OCI-LY3 (cell line): ENCODE measurements around the gene ALPG.
"Not testable (repeated sequence)": the region's sequence is repeated elsewhere in the genome, so short reads cannot be mapped to it uniquely, and the experiment has no call there.

Experiments
- H2AFZ ChIP-seq: fragments of 200-600, 300-600 bp; shearing (Covaris generic); 2 replicates; pipeline ENCODE4 v1.6.0; 2014; ENCODE audit warnings: antibody characterized with exemption, low read depth, low read length
- H3K27ac ChIP-seq: fragments of 200-600, 300-600 bp; sonication (generic); 2 replicates; pipeline ENCODE4 v1.5.1; 2014; ENCODE audit warnings: mild to moderate bottlenecking, low read length, moderate library complexity, mixed read lengths
- H3K27me3 ChIP-seq: fragments of 200-600, 300-600 bp; sonication (generic); 2 replicates; pipeline ENCODE4 v1.6.1; 2014; ENCODE audit warnings: low read depth, low read length, mixed read lengths
- H3K36me3 ChIP-seq: fragments of 200-600, 300-600 bp; sonication (generic); replicated peaks from 2 replicates; pipeline ENCODE3; 2014; ENCODE audit warnings: low read depth, low read length, mixed read lengths
- H3K4me1 ChIP-seq: fragments of 300-600, 200-600 bp; sonication (generic); 2 replicates; pipeline ENCODE4 v1.6.1; 2014; ENCODE audit warnings: low read length, mixed read lengths
- H3K4me2 ChIP-seq: fragments of 200-600, 300-600 bp; sonication (generic); 2 replicates; pipeline ENCODE4 v1.6.1; 2014; ENCODE audit warnings: low read length, mixed read lengths
- H3K4me3 ChIP-seq: fragments of 300-600, 200-600 bp; sonication (generic); 2 replicates; pipeline ENCODE4 v1.5.1; 2014; ENCODE audit warnings: antibody characterized with exemption, mild to moderate bottlenecking, low read length, moderate library complexity
- H3K79me2 ChIP-seq: fragments of 300-600, 200-600 bp; shearing (Covaris generic); 2 replicates; pipeline ENCODE4 v1.6.1; 2014; ENCODE audit warnings: mild to moderate bottlenecking, low read length, mixed read lengths
- H3K9ac ChIP-seq: fragments of 300-600, 200-600 bp; shearing (Covaris generic); 2 replicates; pipeline ENCODE4 v1.6.0; 2014; ENCODE audit warnings: mild to moderate bottlenecking, low read length, moderate library complexity
- H3K9me3 ChIP-seq: fragments of 200-600, 300-600 bp; shearing (Covaris generic); 2 replicates; pipeline ENCODE4 v1.6.1; 2014; ENCODE audit warnings: low read length, mixed read lengths; ENCODE audit not compliant: insufficient read depth
- H4K20me1 ChIP-seq: fragments of 200-600, 300-600 bp; sonication (generic); 2 replicates; pipeline ENCODE4 v1.6.1; 2016; ENCODE audit warnings: low read length, mixed read lengths; ENCODE audit not compliant: insufficient read depth
- EZH2phosphoT487 ChIP-seq: fragments of 200-600 bp; shearing (Covaris generic); IDR thresholded peaks from 2 replicates; pipeline ENCODE4 v1.6.1; 2018; ENCODE audit warnings: antibody characterized with exemption, mixed run types, low read depth
- TF ChIP-seq, protein P1 (sequence below): fragments of 200-600, 300-600 bp; sonication (generic); IDR thresholded peaks from 2 replicates; pipeline ENCODE4 v1.5.1; 2014; ENCODE audit warnings: antibody characterized with exemption, low read length, low read depth

Gene ALPG

DNA sequence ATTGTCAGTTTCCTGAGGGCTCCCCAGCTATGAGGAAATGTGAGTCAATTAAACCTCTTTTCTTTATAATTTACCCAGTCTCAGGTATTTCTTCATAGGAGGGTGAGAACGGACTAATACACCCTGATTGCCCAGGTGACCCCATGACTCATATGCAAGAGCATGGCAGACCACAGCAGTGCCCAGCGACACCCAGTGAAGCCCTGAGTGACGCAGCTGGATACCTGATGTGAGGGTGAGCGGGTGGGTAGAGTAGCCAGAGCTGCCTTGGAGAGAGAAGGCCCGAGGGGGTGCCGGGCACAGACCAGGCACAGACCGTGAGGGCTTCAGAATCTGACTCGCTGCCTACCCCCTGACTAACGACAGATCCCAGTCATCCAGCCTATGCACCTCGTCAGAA, 15.4 kb downstream of the ALPG start:
- TF ChIP-seq, protein P1, sequence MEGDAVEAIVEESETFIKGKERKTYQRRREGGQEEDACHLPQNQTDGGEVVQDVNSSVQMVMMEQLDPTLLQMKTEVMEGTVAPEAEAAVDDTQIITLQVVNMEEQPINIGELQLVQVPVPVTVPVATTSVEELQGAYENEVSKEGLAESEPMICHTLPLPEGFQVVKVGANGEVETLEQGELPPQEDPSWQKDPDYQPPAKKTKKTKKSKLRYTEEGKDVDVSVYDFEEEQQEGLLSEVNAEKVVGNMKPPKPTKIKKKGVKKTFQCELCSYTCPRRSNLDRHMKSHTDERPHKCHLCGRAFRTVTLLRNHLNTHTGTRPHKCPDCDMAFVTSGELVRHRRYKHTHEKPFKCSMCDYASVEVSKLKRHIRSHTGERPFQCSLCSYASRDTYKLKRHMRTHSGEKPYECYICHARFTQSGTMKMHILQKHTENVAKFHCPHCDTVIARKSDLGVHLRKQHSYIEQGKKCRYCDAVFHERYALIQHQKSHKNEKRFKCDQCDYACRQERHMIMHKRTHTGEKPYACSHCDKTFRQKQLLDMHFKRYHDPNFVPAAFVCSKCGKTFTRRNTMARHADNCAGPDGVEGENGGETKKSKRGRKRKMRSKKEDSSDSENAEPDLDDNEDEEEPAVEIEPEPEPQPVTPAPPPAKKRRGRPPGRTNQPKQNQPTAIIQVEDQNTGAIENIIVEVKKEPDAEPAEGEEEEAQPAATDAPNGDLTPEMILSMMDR, result no peak
- TF ChIP-seq EZH2phosphoT487, result no peak
- Histone ChIP-seq H3K27ac (no peak overlapping the region), H3K27me3 (no peaks in the 10 kb centered on the region), H3K4me2 (no peak overlapping the region), H3K4me3 (no peak overlapping the region), H3K36me3 (no peaks in the 10 kb centered on the region), H4K20me1 (no peaks in the 10 kb centered on the region), H3K79me2 (no peaks in the 10 kb centered on the region), H3K9ac (no peak overlapping the region), H3K4me1 (no peaks in the 10 kb centered on the region), H3K9me3 (no peaks in the 10 kb centered on the region), H2AFZ (no peak overlapping the region)

DNA sequence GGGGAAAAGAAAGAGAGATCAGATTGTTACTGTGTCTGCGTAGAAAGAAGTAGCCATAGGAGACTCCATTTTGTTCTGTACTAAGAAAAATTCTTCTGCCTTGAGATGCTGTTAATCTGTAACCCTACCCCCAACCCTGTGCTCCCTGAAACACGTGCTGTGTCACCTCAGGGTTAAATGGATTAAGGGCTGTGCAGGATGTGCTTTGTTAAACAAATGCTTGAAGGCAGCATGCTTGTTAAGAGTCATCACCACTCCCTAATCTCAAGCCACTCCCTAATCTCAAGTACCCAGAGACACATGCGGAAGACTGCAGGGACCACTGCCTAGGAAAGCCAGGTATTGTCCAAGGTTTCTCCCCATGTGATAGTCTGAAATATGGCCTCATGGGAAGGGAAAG, 16.4 kb downstream of the ALPG start:
- not testable (repeated sequence) for H3K9ac ChIP-seq, H3K4me3 ChIP-seq, H4K20me1 ChIP-seq, H3K27me3 ChIP-seq, H2AFZ ChIP-seq, H3K79me2 ChIP-seq, H3K36me3 ChIP-seq, H3K4me2 ChIP-seq, H3K27ac ChIP-seq, H3K4me1 ChIP-seq, H3K9me3 ChIP-seq

DNA sequence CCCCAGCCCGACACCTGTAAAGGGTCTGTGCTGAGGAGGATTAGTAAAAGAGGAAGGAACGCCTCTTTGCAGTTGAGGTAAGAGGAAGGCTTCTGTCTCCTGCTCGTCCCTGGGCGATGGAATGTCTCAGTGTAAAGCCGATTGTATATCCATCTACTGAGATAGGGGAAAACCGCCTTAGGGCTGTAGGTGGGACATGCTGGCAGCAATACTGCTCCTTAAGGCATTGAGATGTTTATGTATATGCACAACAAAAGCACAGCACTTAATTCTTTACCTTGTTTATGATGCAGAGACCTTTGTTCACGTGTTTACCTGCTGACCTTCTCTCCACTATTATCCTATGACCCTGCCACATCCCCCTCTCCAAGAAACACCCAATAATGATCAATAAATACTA, 16.8 kb downstream of the ALPG start:
- not testable (repeated sequence) for H3K4me3 ChIP-seq, H4K20me1 ChIP-seq, H3K27me3 ChIP-seq, H3K27ac ChIP-seq, H3K79me2 ChIP-seq, H3K36me3 ChIP-seq, H3K4me2 ChIP-seq, H3K9ac ChIP-seq, H3K4me1 ChIP-seq, H2AFZ ChIP-seq, H3K9me3 ChIP-seq

DNA sequence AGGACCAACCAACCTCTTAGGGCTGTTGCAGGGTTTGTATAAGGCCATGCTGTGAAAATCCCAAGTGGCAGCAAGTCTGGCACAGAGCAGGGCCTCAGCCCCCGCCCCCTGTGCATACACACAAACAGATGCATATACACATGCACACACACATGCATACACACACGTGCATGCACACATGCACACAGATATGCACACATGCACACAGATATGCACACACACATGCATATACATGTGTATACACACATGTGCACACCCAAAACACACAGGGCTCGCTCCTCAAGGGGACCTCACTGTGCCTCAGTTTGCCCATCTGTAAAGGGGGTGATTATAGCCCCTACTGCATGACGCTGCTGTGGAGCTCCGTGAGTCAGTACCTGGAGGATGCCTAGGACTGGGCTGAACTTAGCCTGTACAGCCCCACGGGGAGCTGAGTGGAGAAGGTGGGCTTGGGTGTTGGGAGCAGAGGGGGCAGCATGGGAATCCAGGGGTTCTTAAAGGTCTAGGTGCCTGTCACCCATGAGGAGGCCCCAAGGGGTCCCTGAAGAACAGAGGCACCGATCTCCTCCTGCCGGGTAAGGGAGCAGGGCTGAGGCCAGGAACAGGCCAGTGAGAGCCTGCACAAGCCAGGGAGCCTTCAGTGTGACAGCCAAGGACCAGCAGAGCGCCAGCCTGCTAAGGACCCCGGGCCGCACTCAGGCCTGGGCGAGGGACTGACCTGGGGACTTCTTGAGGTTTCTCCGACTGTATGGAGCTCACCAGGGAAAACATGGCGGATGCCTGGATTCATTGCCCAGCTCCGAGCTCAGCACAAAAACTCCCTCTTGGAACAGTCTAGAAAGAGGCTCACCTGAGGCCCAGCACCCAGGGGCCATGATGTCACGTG, 25.3 kb downstream of the ALPG start:
- Histone ChIP-seq H3K4me2 (no peak overlapping the region), H3K9ac (no peak overlapping the region), H3K9me3 (no peaks in the 10 kb centered on the region), H3K4me3 (no peak overlapping the region), H3K79me2 (no peaks in the 10 kb centered on the region), H3K36me3 (no peaks in the 10 kb centered on the region), H3K27me3 (no peaks in the 10 kb centered on the region), H2AFZ (no peak overlapping the region), H3K4me1 (no peaks in the 10 kb centered on the region), H4K20me1 (no peaks in the 10 kb centered on the region), H3K27ac (no peak overlapping the region)
- TF ChIP-seq, protein P1, result no peak
- no peak for TF ChIP-seq EZH2phosphoT487

DNA sequence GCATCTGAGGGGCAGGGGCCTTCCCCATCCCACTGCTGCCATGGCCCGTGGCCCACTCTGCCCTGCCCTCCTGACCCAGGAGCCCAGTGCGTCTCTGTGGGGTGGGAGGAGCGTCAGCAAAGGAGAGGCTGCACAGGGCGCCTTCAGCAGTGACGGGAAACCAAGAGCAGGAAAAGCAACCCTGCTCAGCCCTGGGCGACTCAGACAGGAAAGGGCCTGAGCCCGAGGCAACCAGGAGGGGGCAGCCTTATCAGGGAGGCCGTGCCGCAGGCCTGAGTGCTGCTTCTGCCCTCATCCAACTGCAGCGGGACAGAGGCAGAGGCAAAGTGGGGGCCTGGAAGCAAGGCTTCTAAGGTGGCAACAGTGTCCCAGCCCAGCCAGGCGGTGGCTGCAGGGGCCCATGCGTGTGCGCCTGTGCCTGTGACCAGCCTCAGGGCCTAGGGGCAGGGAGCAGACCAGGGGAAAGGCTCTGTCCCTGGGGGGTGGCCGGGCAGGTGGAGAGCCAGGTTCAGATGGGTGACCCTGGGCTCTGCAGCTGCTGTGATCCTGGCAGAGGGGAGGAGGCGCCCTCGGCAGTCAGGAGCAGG, 26.0 kb downstream of the ALPG start:
- Histone ChIP-seq H3K79me2 (no peaks in the 10 kb centered on the region), H2AFZ (no peak overlapping the region), H3K27me3 (no peaks in the 10 kb centered on the region), H3K9me3 (no peaks in the 10 kb centered on the region), H3K36me3 (no peaks in the 10 kb centered on the region), H3K4me2 (no peak overlapping the region), H3K9ac (no peak overlapping the region), H4K20me1 (no peaks in the 10 kb centered on the region), H3K27ac (no peak overlapping the region), H3K4me3 (no peak overlapping the region), H3K4me1 (no peaks in the 10 kb centered on the region)
- TF ChIP-seq, protein P1, result 0 out of 2 replicates have a peak, but pooled peaks have one; percentile 10
- no peak for TF ChIP-seq EZH2phosphoT487

DNA sequence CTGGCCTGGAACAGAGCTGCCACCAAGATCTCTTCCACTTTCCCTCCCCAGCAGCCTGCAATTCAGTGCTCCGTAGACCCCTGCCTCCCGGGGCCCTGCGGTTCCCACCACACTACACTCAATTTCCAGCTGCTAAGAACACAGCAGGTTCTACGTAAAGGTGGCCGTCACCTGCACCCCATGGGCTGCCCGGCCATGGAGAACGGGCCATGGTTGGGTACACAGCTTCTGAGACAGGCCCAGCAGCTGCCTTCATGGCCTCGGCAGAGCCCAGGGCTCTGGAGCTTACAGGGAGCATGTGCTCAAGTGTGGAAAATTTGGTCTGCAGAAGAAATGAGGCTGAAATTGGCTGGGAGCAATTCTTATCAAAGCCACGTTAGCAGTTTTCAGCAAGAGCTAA, 27.0 kb downstream of the ALPG start:
- not testable (repeated sequence) for H3K4me2 ChIP-seq, H3K4me3 ChIP-seq, H3K9ac ChIP-seq, H4K20me1 ChIP-seq, H3K79me2 ChIP-seq, H3K27ac ChIP-seq, H3K4me1 ChIP-seq, H3K9me3 ChIP-seq, H3K27me3 ChIP-seq, H2AFZ ChIP-seq, H3K36me3 ChIP-seq
